ENCODE results near the gene MIDN. TPM values are rescaled to one million over a fixed set of nuclear protein-coding genes. Genes with fewer than 3 reads are reported as not detected.

MIDN gene
- 40.8 TPM for total RNA-seq

GRCh38 chr19:1248139-1248785 lies at the start of gene MIDN:
MIDN (plus strand) TSS chr19:1248583; CDS start chr19:1250297, 1,714 bp downstream.

GRCh38 chr19:1205114-1206099 lies 43.0 kb upstream of the MIDN start, which contains the start of gene STK11:
STK11 (plus strand) TSS chr19:1205778; CDS start chr19:1206914, 1,136 bp downstream.

GRCh38 chr19:1237754-1238368 lies 10.5 kb upstream of the MIDN start, which contains the start of gene CBARP:
CBARP (minus strand) TSS chr19:1238005; CDS start chr19:1236100, 1,905 bp downstream.

GRCh38 chr19:1241417-1242095 lies 6.8 kb upstream of the MIDN start, which contains the start of gene ATP5F1D:
ATP5F1D (plus strand) TSS chr19:1241751; CDS start chr19:1241851, 100 bp downstream.

GRCh38 chr19:1269065-1269477 lies 20.7 kb downstream of the MIDN start, which contains the start of gene CIRBP:
CIRBP (plus strand) TSS chr19:1269332; CDS start chr19:1270934, 1,602 bp downstream.

GRCh38 chr19:1275260-1275975 lies 27.0 kb downstream of the MIDN start, which contains the start of gene FAM174C:
FAM174C (plus strand) TSS chr19:1275530; CDS start chr19:1275550, 20 bp downstream.

GRCh38 chr19:1285737-1286360 lies 37.5 kb downstream of the MIDN start, which contains the start of gene EFNA2:
EFNA2 (plus strand) TSS chr19:1285873; CDS start chr19:1286169, 296 bp downstream.

Other genes starting within 250 kb of the MIDN start
- 0.47 TPM for gene GRIN3B, start 248.2 kb upstream of the MIDN start, total RNA-seq
- 96.6 TPM for gene TMEM259, start 227.5 kb upstream of the MIDN start, total RNA-seq
- gene RNU6-2, start 227.1 kb upstream of the MIDN start, total RNA-seq, result not detected
- 194 TPM for gene CNN2, start 222.0 kb upstream of the MIDN start, total RNA-seq
- 16.5 TPM for gene ABCA7, start 208.5 kb upstream of the MIDN start, total RNA-seq
- gene ARHGAP45, start 181.4 kb upstream of the MIDN start, total RNA-seq, result 24.3 TPM
- gene POLR2E, start 153.2 kb upstream of the MIDN start, total RNA-seq, result 110 TPM
- gene GPX4, start 144.6 kb upstream of the MIDN start, total RNA-seq, result 175 TPM
- 26.6 TPM for gene SBNO2, start 74.3 kb upstream of the MIDN start, total RNA-seq
- 78.9 TPM for gene STK11, start 42.8 kb upstream of the MIDN start, total RNA-seq
- 2.3 TPM for gene CBARP, start 10.6 kb upstream of the MIDN start, total RNA-seq
- gene ATP5F1D, start 6.8 kb upstream of the MIDN start, total RNA-seq, result 73.6 TPM
- gene CIRBP, start 20.7 kb downstream of the MIDN start, total RNA-seq, result 748 TPM
- gene FAM174C, start 26.9 kb downstream of the MIDN start, total RNA-seq, result 16.6 TPM
- 2.9 TPM for gene EFNA2, start 37.3 kb downstream of the MIDN start, total RNA-seq
- gene NDUFS7, start 135.3 kb downstream of the MIDN start, total RNA-seq, result 83.7 TPM
- gene GAMT, start 153.0 kb downstream of the MIDN start, total RNA-seq, result 63.8 TPM
- 59.6 TPM for gene DAZAP1, start 159.0 kb downstream of the MIDN start, total RNA-seq
- 697 TPM for gene RPS15, start 189.8 kb downstream of the MIDN start, total RNA-seq
- gene APC2, start 201.5 kb downstream of the MIDN start, total RNA-seq, result 1.7 TPM
- 37.7 TPM for gene C19orf25, start 230.6 kb downstream of the MIDN start, total RNA-seq
- 9.4 TPM for gene PCSK4, start 241.8 kb downstream of the MIDN start, total RNA-seq
- gene REEP6, start 242.6 kb downstream of the MIDN start, total RNA-seq, result 4.0 TPM